ENCODE data around the gene PHAF1. TPM values are rescaled to one million over a fixed set of nuclear protein-coding genes. Genes with fewer than 3 reads are reported as not detected.

PHAF1 gene
- total RNA-seq, 4 donors from 2014 or later, result 44.0 to 60.9 (median 53.1) TPM

DNA sequence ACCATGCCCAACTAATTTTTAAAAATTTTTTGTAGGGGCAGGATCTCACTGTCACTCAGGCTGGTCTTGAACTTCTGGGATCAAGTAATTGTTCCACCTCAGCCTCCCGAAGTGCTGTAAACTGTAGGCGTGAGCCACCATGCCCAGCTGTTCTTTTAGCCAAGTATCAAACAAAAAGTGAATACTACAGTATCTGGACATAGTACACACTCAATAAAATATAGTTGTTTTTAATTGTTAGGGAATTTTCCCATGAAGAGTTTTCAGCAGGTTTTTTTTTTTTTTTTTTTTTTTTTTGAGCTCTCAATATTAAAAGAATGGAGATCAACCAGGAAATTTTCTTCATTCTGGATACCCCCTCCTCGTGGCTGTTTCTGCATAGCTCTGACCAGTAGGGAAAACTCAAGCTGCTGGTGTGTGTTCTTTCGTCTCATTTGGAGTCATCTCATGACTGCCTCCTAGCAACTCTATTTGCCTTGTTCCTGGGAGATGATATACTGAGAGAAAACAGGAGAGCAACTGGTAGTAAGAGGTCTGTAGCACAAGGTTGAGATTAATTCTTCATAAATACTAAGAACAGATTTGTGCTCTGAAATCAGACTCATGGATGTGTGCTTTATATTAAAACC, 16.5 kb upstream of the PHAF1 start:
- DNase-seq (ENCODE audit: low spot score in 2 of 2), result no peak
- no peak for TF ChIP-seq POLR2A (IDR thresholded peaks at IDR 0.05)
- TF ChIP-seq, protein P1, sequence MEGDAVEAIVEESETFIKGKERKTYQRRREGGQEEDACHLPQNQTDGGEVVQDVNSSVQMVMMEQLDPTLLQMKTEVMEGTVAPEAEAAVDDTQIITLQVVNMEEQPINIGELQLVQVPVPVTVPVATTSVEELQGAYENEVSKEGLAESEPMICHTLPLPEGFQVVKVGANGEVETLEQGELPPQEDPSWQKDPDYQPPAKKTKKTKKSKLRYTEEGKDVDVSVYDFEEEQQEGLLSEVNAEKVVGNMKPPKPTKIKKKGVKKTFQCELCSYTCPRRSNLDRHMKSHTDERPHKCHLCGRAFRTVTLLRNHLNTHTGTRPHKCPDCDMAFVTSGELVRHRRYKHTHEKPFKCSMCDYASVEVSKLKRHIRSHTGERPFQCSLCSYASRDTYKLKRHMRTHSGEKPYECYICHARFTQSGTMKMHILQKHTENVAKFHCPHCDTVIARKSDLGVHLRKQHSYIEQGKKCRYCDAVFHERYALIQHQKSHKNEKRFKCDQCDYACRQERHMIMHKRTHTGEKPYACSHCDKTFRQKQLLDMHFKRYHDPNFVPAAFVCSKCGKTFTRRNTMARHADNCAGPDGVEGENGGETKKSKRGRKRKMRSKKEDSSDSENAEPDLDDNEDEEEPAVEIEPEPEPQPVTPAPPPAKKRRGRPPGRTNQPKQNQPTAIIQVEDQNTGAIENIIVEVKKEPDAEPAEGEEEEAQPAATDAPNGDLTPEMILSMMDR (IDR thresholded peaks at IDR 0.05), result no peak
- TF ChIP-seq EP300 (IDR thresholded peaks at IDR 0.05), result no peak
- no peak for TF ChIP-seq POLR2AphosphoS5 (IDR thresholded peaks at IDR 0.05)
- no peak overlapping the region for H3K4me3 ChIP-seq
- no peak overlapping the region for H3K27ac ChIP-seq
- H3K36me3 ChIP-seq, result peaks cover 6% of the 10 kb centered on the region
- no peaks in the 10 kb centered on the region for H3K4me1 ChIP-seq
- H3K9me3 ChIP-seq, result no peaks in the 10 kb centered on the region
- no peaks in the 10 kb centered on the region for H3K27me3 ChIP-seq
- 96% methylated on average over 4 of the region's 4 CpGs for WGBS

DNA sequence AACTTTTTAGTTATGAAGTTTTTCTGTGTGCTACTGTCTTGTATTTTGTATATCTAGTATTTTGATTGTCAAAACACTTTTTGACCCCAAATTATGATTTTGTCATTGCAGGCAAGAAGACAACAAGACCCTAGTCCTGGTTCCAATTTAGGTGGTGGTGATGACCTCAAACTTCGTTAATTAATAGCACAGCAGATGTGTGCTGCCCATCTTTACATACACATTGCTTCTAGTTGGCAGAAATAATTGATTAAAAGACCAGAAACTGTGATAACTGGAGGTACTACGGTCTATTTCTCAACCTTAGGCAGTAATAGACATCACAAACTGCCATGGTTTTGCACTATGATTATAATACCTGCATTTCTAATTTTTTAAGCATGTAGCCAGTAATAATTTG, 11.1 kb upstream of the PHAF1 start:
- no peaks in the 10 kb centered on the region for H3K9me3 ChIP-seq
- no peak overlapping the region for H3K4me3 ChIP-seq
- no peak for TF ChIP-seq POLR2AphosphoS5 (IDR thresholded peaks at IDR 0.05)
- TF ChIP-seq POLR2A (IDR thresholded peaks at IDR 0.05), result no peak
- TF ChIP-seq, protein P1 (IDR thresholded peaks at IDR 0.05), result no peak
- TF ChIP-seq EP300 (IDR thresholded peaks at IDR 0.05), result no peak
- no peak for DNase-seq (ENCODE audit: low spot score in 2 of 2)
- WGBS, result 81% methylated on average over 2 of the region's 2 CpGs
- no peaks in the 10 kb centered on the region for H3K4me1 ChIP-seq
- no peaks in the 10 kb centered on the region for H3K27me3 ChIP-seq
- H3K36me3 ChIP-seq, result peaks cover 14% of the 10 kb centered on the region
- no peak overlapping the region for H3K27ac ChIP-seq

DNA sequence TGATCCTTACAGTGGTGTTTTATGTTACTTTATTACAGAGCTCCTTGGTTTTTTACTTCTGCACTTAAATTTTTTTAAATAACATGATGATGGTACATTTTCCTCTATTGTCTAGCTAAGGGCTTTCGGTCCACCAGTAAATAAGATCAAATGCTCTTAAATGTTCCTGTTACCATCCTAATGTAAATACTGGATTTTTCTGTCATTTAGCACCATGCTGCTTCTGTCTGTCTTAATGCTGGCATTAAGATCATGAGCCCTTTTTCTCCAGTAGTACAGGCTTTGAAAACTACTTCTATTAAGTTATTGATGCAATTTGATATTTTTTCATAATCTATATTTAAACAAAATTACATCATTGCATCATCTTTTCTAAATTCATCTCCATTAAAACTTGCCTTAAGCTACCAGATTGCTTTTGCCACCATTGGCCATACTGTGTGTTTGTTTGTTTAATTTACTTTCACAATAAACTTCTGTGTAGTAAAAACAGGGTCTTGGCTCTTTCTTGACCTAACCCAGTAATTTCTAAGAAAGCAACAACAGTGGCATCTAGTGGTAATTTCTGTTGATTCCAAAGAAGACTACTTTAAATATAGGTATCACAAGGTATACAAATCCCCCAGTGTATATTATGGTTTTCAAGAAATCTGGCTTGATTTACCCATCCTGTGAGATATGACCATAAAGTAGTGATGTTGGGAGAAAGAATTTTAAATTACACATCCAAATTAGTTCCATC, 9.0 kb upstream of the PHAF1 start:
- no peak overlapping the region for H3K4me3 ChIP-seq
- no peaks in the 10 kb centered on the region for H3K27me3 ChIP-seq
- WGBS, result 90% methylated on average over 1 of the region's 1 CpG
- no peaks in the 10 kb centered on the region for H3K9me3 ChIP-seq
- peaks cover 14% of the 10 kb centered on the region for H3K4me1 ChIP-seq
- no peak overlapping the region for H3K27ac ChIP-seq
- no peak for TF ChIP-seq EP300 (IDR thresholded peaks at IDR 0.05)
- TF ChIP-seq, protein P1 (IDR thresholded peaks at IDR 0.05), result no peak
- TF ChIP-seq POLR2AphosphoS5 (IDR thresholded peaks at IDR 0.05), result no peak
- no peak for TF ChIP-seq POLR2A (IDR thresholded peaks at IDR 0.05)
- H3K36me3 ChIP-seq, result peaks cover 14% of the 10 kb centered on the region
- no peak for DNase-seq (ENCODE audit: low spot score in 2 of 2)

DNA sequence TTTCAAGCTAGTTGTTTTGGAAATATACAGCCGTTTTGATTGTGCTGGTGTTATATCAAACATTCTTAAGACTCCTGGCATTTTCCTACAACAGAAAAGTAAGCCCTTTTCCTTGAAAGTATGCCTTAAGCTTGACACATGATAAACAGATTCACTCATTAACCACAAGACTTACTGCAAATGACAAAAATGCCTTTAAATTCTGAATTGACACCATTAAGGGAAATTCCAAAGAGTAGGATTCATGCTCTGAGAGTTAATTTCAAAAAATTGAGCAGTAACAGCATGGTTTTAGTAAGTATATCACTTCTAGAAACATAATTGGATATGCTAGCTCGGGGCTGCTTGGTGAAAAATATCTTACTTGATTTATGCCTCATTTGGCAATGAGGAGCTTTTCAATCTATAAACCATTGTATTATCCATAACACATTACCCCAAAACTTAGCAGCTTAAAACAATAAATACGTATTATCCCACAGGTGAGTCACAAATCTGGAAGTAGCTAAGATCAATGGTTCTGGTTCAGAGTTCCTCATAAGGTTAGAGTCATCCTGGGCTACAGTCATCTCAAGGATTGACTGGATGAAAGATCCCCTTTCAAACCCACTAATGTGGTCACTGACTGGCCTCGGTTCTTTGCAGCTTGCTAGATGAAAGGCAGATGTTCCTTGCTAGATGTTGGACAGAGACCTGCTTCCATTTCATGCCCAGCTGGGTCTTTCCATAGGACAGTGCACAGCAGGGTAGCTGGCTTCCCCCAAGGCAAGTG, 8.2 kb upstream of the PHAF1 start:
- Histone ChIP-seq H3K9me3 (no peaks in the 10 kb centered on the region), H3K4me3 (no peak overlapping the region), H3K27me3 (no peaks in the 10 kb centered on the region), H3K27ac (no peak overlapping the region), H3K36me3 (peaks cover 14% of the 10 kb centered on the region), H3K4me1 (peaks cover 22% of the 10 kb centered on the region)
- no peak for TF ChIP-seq EP300 (IDR thresholded peaks at IDR 0.05)
- TF ChIP-seq, protein P1 (IDR thresholded peaks at IDR 0.05), result no peak
- TF ChIP-seq POLR2AphosphoS5 (IDR thresholded peaks at IDR 0.05), result no peak
- no peak for TF ChIP-seq POLR2A (IDR thresholded peaks at IDR 0.05)
- DNase-seq (ENCODE audit: low spot score in 2 of 2), result no peak
- WGBS, result 69% methylated on average over 4 of the region's 4 CpGs

DNA sequence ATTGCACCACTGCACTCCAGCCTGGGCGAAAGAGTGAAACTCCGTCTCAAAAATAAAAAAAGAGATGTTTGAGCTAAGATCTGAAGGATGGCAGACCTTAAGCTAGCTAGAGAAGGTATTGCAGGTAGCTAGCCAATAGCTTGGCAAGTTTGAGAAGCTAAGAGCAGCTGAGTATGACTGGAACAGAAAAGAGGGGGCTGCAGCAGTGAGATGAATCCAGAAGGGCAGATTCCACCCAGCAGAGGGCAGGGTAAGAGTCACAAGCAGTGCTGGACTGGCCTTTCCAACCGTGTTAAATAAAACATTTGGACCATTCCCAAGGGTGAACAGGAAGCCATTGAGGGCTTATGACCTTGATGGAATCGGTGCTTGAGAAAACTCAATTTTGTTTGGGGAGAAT, 5.7 kb upstream of the PHAF1 start:
- Histone ChIP-seq H3K27ac (no peak overlapping the region), H3K36me3 (peaks cover 11% of the 10 kb centered on the region), H3K4me3 (no peak overlapping the region), H3K9me3 (no peaks in the 10 kb centered on the region), H3K27me3 (no peaks in the 10 kb centered on the region), H3K4me1 (peaks cover 29% of the 10 kb centered on the region)
- DNase-seq (ENCODE audit: low spot score in 2 of 2), result no peak
- 66% methylated on average over 4 of the region's 4 CpGs for WGBS
- TF ChIP-seq, protein P1 (IDR thresholded peaks at IDR 0.05), result no peak
- TF ChIP-seq POLR2AphosphoS5 (IDR thresholded peaks at IDR 0.05), result no peak
- TF ChIP-seq POLR2A (IDR thresholded peaks at IDR 0.05), result no peak
- TF ChIP-seq EP300 (IDR thresholded peaks at IDR 0.05), result no peak
